ENCODE results near the gene CCDC192.

Gene CCDC192

DNA sequence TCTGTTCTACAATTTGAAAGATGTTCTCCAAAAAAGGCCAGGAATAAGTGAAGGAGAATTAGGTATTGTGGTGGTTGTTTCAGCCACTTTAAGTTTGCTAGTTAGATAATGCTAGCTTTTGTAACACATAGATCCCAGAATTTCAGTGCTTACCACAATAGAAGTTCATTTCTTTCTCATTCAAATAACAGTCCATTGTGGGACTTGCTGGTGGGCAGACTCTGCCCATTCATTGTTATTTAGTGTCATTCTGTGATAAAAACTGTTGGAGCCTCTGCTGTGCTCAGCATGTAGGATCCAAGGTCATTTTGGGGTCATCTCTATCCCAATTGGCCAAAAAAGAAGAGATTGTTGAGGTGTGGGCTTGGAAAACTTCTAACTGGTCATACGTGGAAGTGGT lies 106.8 kb downstream of the CCDC192 start:
- no peak overlapping the region for H3K27ac ChIP-seq (ENCODE audit: low read length)
- H3K4me3 ChIP-seq (ENCODE audit: low read length), result no peak overlapping the region
- WGBS (ENCODE audit: insufficient coverage, insufficient read length), result no CpG with 5 or more reads among the region's 1 CpG
- no peak for DNase-seq (ENCODE audit: low read depth, low spot score)
- H3K4me1 ChIP-seq (ENCODE audit: control insufficient read depth, insufficient read depth, low read length), result peaks cover 3% of the 10 kb centered on the region
- H3K27me3 ChIP-seq (ENCODE audit: control insufficient read depth, insufficient read depth, low read length), result no peaks in the 10 kb centered on the region
- H3K36me3 ChIP-seq (ENCODE audit: control insufficient read depth, insufficient read depth, low read length), result no peaks in the 10 kb centered on the region
- no peaks in the 10 kb centered on the region for H3K9me3 ChIP-seq (ENCODE audit: control insufficient read depth, insufficient read depth, low read length)

DNA sequence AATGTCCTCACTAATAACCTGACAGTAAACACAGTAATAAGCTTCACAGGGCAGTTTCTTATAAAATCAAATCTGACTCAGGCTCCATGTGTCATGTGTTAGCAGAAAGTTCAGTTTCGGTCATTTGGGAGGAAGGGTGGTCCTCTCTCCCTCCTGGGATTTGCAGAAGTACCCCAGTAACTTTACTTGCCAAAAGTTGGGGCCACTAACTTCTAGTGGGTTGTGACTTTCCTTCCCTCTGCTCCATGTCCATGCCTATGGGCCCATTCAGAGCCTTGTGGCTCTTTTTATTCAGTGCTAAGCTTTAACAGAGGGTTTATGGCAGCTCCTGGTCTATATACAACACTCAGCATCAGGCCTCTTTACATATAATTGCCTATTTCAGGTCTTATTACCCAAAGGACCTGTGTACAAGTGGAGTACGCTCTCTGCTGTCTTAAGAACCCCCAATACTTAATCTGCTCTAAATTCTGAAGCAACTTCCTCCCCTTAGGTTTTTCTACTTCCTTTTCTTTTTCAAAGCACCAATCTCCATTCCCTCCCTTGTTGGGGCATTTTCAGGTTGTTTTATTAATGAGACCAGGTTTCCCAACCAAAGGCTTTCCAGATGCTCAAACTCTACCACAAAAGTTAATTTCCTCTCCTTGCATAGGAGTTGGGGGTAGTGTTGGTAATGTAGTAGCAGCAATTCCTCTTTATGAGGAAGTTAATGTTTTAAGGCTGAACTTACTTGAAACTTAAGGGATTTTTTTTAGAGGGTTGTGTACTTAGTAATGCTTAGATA lies 107.7 kb downstream of the CCDC192 start:
- Histone ChIP-seq H3K4me3 (ENCODE audit: low read length) (no peak overlapping the region), H3K27ac (ENCODE audit: low read length) (no peak overlapping the region), H3K4me1 (ENCODE audit: control insufficient read depth, insufficient read depth, low read length) (peaks cover 3% of the 10 kb centered on the region), H3K36me3 (ENCODE audit: control insufficient read depth, insufficient read depth, low read length) (no peaks in the 10 kb centered on the region), H3K9me3 (ENCODE audit: control insufficient read depth, insufficient read depth, low read length) (no peaks in the 10 kb centered on the region), H3K27me3 (ENCODE audit: control insufficient read depth, insufficient read depth, low read length) (no peaks in the 10 kb centered on the region)
- DNase-seq (ENCODE audit: low read depth, low spot score), result no peak
- no CpG with 5 or more reads among the region's 2 CpGs for WGBS (ENCODE audit: insufficient coverage, insufficient read length)

DNA sequence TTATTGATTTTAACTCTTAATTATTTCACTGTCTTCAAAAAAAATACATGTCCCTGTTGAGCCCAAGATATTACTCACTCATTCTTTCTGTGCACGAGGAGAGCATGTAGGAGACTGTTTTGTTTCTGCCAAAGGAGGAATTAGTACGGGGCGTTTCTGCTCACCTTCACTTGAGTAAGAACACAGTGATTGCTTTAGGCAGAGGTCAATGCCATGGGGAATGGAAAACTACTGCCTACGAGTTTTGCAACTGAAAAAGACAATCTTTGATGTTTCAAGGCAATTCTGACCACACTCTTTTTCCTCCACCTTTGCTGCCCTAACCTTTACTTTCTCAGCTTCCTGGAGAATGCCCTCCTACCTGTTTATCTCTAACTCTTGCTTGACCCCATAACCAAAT lies 109.4 kb downstream of the CCDC192 start:
- no CpG with 5 or more reads among the region's 4 CpGs for WGBS (ENCODE audit: insufficient coverage, insufficient read length)

DNA sequence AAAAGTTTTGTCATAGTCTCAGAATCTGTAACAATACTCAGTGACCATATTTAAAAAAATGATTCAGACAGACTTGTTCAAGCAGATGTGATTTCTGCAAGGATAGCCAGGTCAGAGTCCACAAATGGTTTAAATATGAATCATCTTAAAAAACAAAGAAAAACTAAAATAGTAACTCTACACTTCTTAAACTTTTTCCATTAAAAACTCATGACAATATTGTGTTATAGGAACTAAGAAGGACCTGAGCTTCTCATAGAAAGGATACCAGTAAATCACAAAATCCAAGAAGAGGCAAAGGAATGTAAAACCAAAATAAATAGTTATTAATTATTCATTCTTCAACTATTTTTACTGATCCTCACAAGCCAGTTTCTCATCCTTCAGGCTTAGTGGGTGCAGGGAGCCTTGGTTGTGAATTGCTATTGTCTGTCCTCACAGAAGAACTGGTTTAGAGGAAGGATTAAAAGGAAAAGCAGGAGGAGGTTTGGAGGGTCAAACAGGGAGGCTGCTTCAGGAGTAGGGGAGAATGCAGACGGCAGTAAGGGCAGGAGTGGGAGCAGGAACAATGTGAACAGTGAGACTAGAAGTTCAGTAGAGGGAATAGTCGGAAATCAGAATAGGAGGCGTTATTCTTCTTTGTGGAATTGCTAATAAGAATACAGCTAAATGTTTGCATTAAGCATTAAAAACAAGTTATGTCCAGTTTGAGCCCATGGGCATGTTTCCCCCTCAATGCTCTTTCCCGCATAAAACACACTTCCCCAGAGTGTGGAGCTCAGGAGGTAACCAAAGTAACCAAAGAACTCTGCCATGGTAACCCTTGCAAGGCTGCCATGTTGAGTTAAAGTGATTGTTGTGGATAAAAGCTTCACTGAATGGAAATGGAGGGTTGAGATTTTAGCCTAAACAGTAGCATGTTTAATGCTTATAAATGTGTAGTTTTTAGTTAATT lies 110.7 kb downstream of the CCDC192 start:
- no peak overlapping the region for H3K27ac ChIP-seq (ENCODE audit: low read length)
- no CpG with 5 or more reads among the region's 4 CpGs for whole genome bisulfite sequencing (ENCODE audit: insufficient coverage, insufficient read length)

More for the DNA sequence above, 109.4 kb downstream of the CCDC192 start:
- Histone ChIP-seq H3K4me1 (ENCODE audit: control insufficient read depth, insufficient read depth, low read length) (peaks cover 3% of the 10 kb centered on the region), H3K36me3 (ENCODE audit: control insufficient read depth, insufficient read depth, low read length) (no peaks in the 10 kb centered on the region), H3K27me3 (ENCODE audit: control insufficient read depth, insufficient read depth, low read length) (no peaks in the 10 kb centered on the region), H3K4me3 (ENCODE audit: low read length) (no peak overlapping the region), H3K9me3 (ENCODE audit: control insufficient read depth, insufficient read depth, low read length) (no peaks in the 10 kb centered on the region), H3K27ac (ENCODE audit: low read length) (no peak overlapping the region)
- DNase-seq (ENCODE audit: low read depth, low spot score), result no peak

DNA sequence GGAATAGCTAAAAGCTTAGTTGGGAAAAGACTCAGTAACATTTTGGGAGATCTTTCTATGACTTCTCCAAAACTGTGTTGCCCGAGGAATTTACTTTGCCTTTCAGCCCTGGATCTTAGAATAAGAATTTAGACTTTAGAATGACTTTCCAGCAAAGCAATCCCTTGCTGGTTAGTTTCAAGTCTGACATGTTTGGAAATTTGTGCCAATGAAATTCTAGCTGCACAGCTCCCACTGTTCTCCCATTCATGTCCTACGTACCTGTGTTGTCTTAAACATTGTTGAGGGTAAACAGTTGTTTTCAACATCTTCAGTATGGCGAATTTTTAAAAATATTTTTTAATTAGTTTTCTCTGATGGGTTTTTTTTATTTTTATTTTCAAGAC lies 111.4 kb downstream of the CCDC192 start:
- no peak overlapping the region for H3K4me3 ChIP-seq (ENCODE audit: low read length)
- DNase-seq (ENCODE audit: low read depth, low spot score), result no peak
- no CpG with 5 or more reads among the region's 3 CpGs for WGBS (ENCODE audit: insufficient coverage, insufficient read length)
- no peaks in the 10 kb centered on the region for H3K36me3 ChIP-seq (ENCODE audit: control insufficient read depth, insufficient read depth, low read length)
- no peak overlapping the region for H3K27ac ChIP-seq (ENCODE audit: low read length)
- peaks cover 3% of the 10 kb centered on the region for H3K4me1 ChIP-seq (ENCODE audit: control insufficient read depth, insufficient read depth, low read length)
- H3K27me3 ChIP-seq (ENCODE audit: control insufficient read depth, insufficient read depth, low read length), result no peaks in the 10 kb centered on the region
- no peaks in the 10 kb centered on the region for H3K9me3 ChIP-seq (ENCODE audit: control insufficient read depth, insufficient read depth, low read length)

More for the DNA sequence above, 110.7 kb downstream of the CCDC192 start:
- DNase-seq (ENCODE audit: low read depth, low spot score), result no peak
- Histone ChIP-seq H3K4me1 (ENCODE audit: control insufficient read depth, insufficient read depth, low read length) (peaks cover 3% of the 10 kb centered on the region), H3K27me3 (ENCODE audit: control insufficient read depth, insufficient read depth, low read length) (no peaks in the 10 kb centered on the region), H3K4me3 (ENCODE audit: low read length) (no peak overlapping the region), H3K9me3 (ENCODE audit: control insufficient read depth, insufficient read depth, low read length) (no peaks in the 10 kb centered on the region), H3K36me3 (ENCODE audit: control insufficient read depth, insufficient read depth, low read length) (no peaks in the 10 kb centered on the region)

DNA sequence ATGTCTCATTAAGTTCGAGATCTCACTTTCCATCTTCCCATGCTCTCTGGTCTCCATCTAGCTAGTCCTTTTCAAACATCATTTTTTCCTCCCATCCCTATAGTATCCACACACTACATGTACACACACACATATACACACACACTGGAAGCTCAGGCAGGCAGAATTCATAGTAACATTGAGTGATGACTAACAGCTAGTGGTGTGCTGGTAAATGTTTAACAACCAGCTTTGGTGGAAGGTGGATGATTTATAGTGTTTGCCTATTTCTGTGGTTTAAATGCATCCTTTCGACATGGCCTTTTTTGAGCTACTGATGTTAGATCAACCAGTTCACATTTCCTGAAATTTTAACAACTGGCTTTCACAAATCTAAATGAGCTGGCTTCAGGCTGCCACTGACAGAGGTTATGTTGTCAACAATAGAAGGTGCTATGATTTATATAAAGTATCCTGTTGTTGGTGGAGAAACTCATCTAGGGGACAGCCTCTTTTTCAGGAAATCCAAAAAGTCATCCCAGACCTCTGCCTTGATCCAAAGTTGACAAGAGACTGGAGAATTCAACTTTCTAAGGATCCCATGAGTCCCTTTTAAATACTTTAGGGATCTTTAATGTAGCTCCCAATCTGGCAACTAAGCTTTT lies 117.8 kb downstream of the CCDC192 start:
- no peaks in the 10 kb centered on the region for H3K4me1 ChIP-seq (ENCODE audit: control insufficient read depth, insufficient read depth, low read length)
- no peak overlapping the region for H3K4me3 ChIP-seq (ENCODE audit: low read length)
- no peaks in the 10 kb centered on the region; the same call in 1 of the 2 replicates for H3K9me3 ChIP-seq (ENCODE audit: control insufficient read depth, insufficient read depth, low read length)
- H3K27me3 ChIP-seq (ENCODE audit: control insufficient read depth, insufficient read depth, low read length), result no peaks in the 10 kb centered on the region
- H3K36me3 ChIP-seq (ENCODE audit: control insufficient read depth, insufficient read depth, low read length), result no peaks in the 10 kb centered on the region
- DNase-seq (ENCODE audit: low read depth, low spot score), result no peak
- no CpG with 5 or more reads among the region's 2 CpGs for WGBS (ENCODE audit: insufficient coverage, insufficient read length)
- H3K27ac ChIP-seq (ENCODE audit: low read length), result no peak overlapping the region

DNA sequence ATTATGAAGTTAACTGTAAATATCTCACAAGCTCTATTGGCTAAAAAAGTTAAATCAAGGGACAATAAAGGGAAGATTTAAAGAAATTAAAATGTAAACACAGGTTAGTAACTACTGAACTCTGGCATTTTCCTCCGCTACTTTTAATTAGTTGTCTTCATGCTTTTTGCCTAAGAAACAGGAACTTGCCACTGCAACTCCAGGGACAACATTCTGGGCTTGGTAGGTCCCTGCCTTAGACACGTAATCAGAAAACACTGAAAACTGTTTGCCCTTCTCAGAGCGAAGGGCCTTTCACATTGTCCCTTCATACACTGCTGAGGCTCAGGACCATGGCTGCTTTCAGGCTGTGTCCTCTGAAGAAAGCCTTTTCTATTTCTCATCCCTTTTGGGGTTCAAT lies 118.7 kb downstream of the CCDC192 start:
- no peak overlapping the region for H3K4me3 ChIP-seq (ENCODE audit: low read length)
- H3K9me3 ChIP-seq (ENCODE audit: control insufficient read depth, insufficient read depth, low read length), result no peaks in the 10 kb centered on the region; the same call in 1 of the 2 replicates
- no peaks in the 10 kb centered on the region for H3K36me3 ChIP-seq (ENCODE audit: control insufficient read depth, insufficient read depth, low read length)
- WGBS (ENCODE audit: insufficient coverage, insufficient read length), result no CpG with 5 or more reads among the region's 3 CpGs
- H3K27me3 ChIP-seq (ENCODE audit: control insufficient read depth, insufficient read depth, low read length), result no peaks in the 10 kb centered on the region
- no peaks in the 10 kb centered on the region for H3K4me1 ChIP-seq (ENCODE audit: control insufficient read depth, insufficient read depth, low read length)
- H3K27ac ChIP-seq (ENCODE audit: low read length), result no peak overlapping the region
- no peak for DNase-seq (ENCODE audit: low read depth, low spot score)

DNA sequence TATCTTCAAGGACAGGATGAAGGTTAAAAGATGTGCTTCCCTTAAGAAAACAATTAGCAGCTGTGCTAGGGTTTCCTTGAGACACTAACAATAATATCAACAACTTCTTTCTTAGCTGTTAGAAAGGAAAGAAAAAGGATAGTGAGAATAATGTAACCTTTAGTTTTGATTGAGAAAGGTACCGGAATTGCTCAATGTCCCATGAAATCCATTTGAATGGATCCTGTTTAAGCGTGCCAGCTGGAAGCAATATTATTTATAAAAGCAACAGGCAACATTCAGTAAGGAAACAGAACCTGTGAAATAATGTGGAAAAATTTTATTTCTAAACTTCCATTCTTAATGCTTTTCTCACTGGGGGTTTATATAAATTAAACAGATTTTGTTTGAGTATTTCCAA lies 120.9 kb downstream of the CCDC192 start:
- DNase-seq (ENCODE audit: low read depth, low spot score), result no peak
- H3K9me3 ChIP-seq (ENCODE audit: control insufficient read depth, insufficient read depth, low read length), result no peaks in the 10 kb centered on the region; the same call in 1 of the 2 replicates
- WGBS (ENCODE audit: insufficient coverage, insufficient read length), result no CpG with 5 or more reads among the region's 2 CpGs
- no peak overlapping the region for H3K4me3 ChIP-seq (ENCODE audit: low read length)
- H3K27ac ChIP-seq (ENCODE audit: low read length), result no peak overlapping the region
- H3K27me3 ChIP-seq (ENCODE audit: control insufficient read depth, insufficient read depth, low read length), result no peaks in the 10 kb centered on the region
- H3K4me1 ChIP-seq (ENCODE audit: control insufficient read depth, insufficient read depth, low read length), result no peaks in the 10 kb centered on the region
- no peaks in the 10 kb centered on the region for H3K36me3 ChIP-seq (ENCODE audit: control insufficient read depth, insufficient read depth, low read length)

DNA sequence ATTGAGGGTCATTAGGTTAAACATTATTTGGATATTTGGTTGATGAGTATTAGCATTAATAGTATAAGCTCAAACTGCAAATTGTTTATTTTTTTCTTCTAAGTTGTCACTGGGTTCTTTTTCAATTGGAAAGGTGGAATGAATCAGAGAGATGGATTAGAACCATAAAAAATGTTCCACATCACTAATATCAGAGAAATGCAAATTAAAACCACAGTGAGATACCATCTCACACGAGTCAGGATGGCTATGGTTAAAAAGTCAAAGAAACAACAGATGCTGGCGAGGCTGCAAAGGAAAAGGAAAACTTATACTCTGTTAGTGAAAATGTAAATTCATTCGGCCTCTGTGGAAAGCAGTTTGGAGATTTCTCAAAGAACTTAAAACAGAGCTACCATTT lies 122.8 kb downstream of the CCDC192 start:
- Histone ChIP-seq H3K4me1 (ENCODE audit: control insufficient read depth, insufficient read depth, low read length) (no peaks in the 10 kb centered on the region), H3K27me3 (ENCODE audit: control insufficient read depth, insufficient read depth, low read length) (no peaks in the 10 kb centered on the region), H3K9me3 (ENCODE audit: control insufficient read depth, insufficient read depth, low read length) (no peaks in the 10 kb centered on the region; the same call in 1 of the 2 replicates), H3K27ac (ENCODE audit: low read length) (no peak overlapping the region), H3K4me3 (ENCODE audit: low read length) (no peak overlapping the region), H3K36me3 (ENCODE audit: control insufficient read depth, insufficient read depth, low read length) (no peaks in the 10 kb centered on the region)
- DNase-seq (ENCODE audit: low read depth, low spot score), result no peak
- WGBS (ENCODE audit: insufficient coverage, insufficient read length), result no CpG with 5 or more reads among the region's 3 CpGs

DNA sequence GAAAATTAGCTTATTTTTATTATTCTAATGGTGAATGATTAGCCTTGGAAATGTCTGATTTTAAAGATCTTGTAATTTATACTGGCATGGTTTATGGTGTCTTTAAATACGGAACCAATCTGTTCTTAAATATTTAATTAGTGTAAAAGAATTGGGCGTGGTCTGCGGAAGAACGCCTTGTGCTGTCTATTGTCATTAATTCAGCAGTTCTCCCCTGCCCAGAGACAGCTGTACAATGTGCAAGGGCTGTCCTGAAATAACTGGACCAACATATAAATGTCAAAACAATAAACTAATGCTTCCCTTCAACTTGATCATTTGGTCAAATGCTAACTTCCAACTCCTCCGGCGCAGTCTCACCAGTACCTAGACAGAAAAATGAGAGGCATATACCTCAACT lies 124.3 kb downstream of the CCDC192 start:
- WGBS (ENCODE audit: insufficient coverage, insufficient read length), result 100% methylated on average over 1 of the region's 6 CpGs
- Histone ChIP-seq H3K27me3 (ENCODE audit: control insufficient read depth, insufficient read depth, low read length) (no peaks in the 10 kb centered on the region), H3K9me3 (ENCODE audit: control insufficient read depth, insufficient read depth, low read length) (no peaks in the 10 kb centered on the region; the same call in 1 of the 2 replicates), H3K4me3 (ENCODE audit: low read length) (no peak overlapping the region), H3K36me3 (ENCODE audit: control insufficient read depth, insufficient read depth, low read length) (no peaks in the 10 kb centered on the region), H3K27ac (ENCODE audit: low read length) (no peak overlapping the region), H3K4me1 (ENCODE audit: control insufficient read depth, insufficient read depth, low read length) (no peaks in the 10 kb centered on the region)
- no peak for DNase-seq (ENCODE audit: low read depth, low spot score)

All from iPS DF 6.9 (cell line).